Ectodermal cell (in vitro differentiated cells): ENCODE results near the gene MRPL2.
"Not testable (repeated sequence)": the region's sequence is repeated elsewhere in the genome, so short reads cannot be mapped to it uniquely, and the experiment has no call there.

Source experiments
- H3K27ac ChIP-seq: 2 replicates; pipeline ENCODE4 v1.7.0; 2013; ENCODE audit warnings: mild to moderate bottlenecking, low read depth, low read length; ENCODE audit not compliant: insufficient read depth, poor library complexity, severe bottlenecking
- H3K27me3 ChIP-seq: 2 replicates; pipeline ENCODE4 v1.7.0; 2013; ENCODE audit warnings: mild to moderate bottlenecking, low read length; ENCODE audit not compliant: insufficient read depth, control insufficient read depth, poor library complexity, severe bottlenecking
- H3K36me3 ChIP-seq: one replicate; pipeline ENCODE4 v1.7.0; 2013; ENCODE audit warnings: low read length; ENCODE audit not compliant: control insufficient read depth, insufficient read depth
- H3K4me1 ChIP-seq: one replicate; pipeline ENCODE4 v1.7.0; 2013; ENCODE audit warnings: low read length; ENCODE audit not compliant: control insufficient read depth, insufficient read depth
- H3K4me3 ChIP-seq: 2 replicates; pipeline ENCODE4 v1.7.0; 2013; ENCODE audit warnings: low read depth, low read length, control low read depth; ENCODE audit not compliant: insufficient read depth
- H3K9me3 ChIP-seq: 2 replicates; pipeline ENCODE4 v1.7.0; 2013; ENCODE audit warnings: mild to moderate bottlenecking, low read length, moderate library complexity; ENCODE audit not compliant: control insufficient read depth
- WGBS, 2 experiments: methylation state at CpG; one replicate each; pipeline ENCODE4 v1.1.7; 2013; ENCODE audit warnings: missing lambda C conversion rate in 2 of 2; 5-methylcytosine and 5-hydroxymethylcytosine counted together

MRPL2 gene

GRCh38 chr6:43082806-43083655, 23.8 kb upstream of the MRPL2 start:
- Histone ChIP-seq H3K36me3 (no peaks in the 10 kb centered on the region), H3K4me1 (peaks cover 9% of the 10 kb centered on the region), H3K4me3 (no peak overlapping the region), H3K27ac (no peak overlapping the region), H3K27me3 (no peaks in the 10 kb centered on the region), H3K9me3 (no peaks in the 10 kb centered on the region)
- 83 to 86% methylated on average over 13 of the region's 13 CpGs for WGBS, 2 experiments

GRCh38 chr6:43081922-43082321, 22.7 kb upstream of the MRPL2 start:
- peaks cover 17% of the 10 kb centered on the region for H3K4me1 ChIP-seq
- not testable (repeated sequence) for H3K27ac ChIP-seq, H3K27me3 ChIP-seq, H3K9me3 ChIP-seq, H3K36me3 ChIP-seq, H3K4me3 ChIP-seq
- 92 to 95% methylated on average over 8 to 9 of the region's 9 CpGs for WGBS, 2 experiments

- H3K27ac ChIP-seq = no peak overlapping the region
- H3K36me3 ChIP-seq = no peaks in the 10 kb centered on the region
- no peaks in the 10 kb centered on the region for H3K9me3 ChIP-seq
- no peaks in the 10 kb centered on the region for H3K27me3 ChIP-seq
- WGBS, 2 experiments = 92 to 97% methylated on average over 4 of the region's 4 CpGs
- H3K4me1 ChIP-seq = peaks cover 17% of the 10 kb centered on the region
- H3K4me3 ChIP-seq = no peak overlapping the region
Measured at GRCh38 chr6:43081043-43081442, 21.8 kb upstream of the MRPL2 start.

- 66 to 73% methylated on average over 2 of the region's 2 CpGs for WGBS, 2 experiments
Measured at GRCh38 chr6:43078691-43079090, 19.5 kb upstream of the MRPL2 start.

GRCh38 chr6:43077981-43078511, 18.8 kb upstream of the MRPL2 start:
- Histone ChIP-seq H3K27ac (no peak overlapping the region), H3K4me3 (no peak overlapping the region), H3K4me1 (peaks cover 34% of the 10 kb centered on the region), H3K36me3 (peaks cover 6% of the 10 kb centered on the region), H3K27me3 (no peaks in the 10 kb centered on the region), H3K9me3 (no peaks in the 10 kb centered on the region)
- WGBS, 2 experiments = 56 to 62% methylated on average over 6 of the region's 6 CpGs

More at GRCh38 chr6:43078691-43079090, 19.5 kb upstream of the MRPL2 start:
- H3K9me3 ChIP-seq = no peaks in the 10 kb centered on the region
- no peak overlapping the region for H3K4me3 ChIP-seq
- H3K27me3 ChIP-seq = no peaks in the 10 kb centered on the region
- H3K4me1 ChIP-seq = peaks cover 34% of the 10 kb centered on the region
- H3K27ac ChIP-seq = no peak overlapping the region
- peaks cover 3% of the 10 kb centered on the region for H3K36me3 ChIP-seq

GRCh38 chr6:43077333-43077809, 18.1 kb upstream of the MRPL2 start:
- 11 to 16% methylated on average over 8 of the region's 8 CpGs for WGBS, 2 experiments
- Histone ChIP-seq H3K27me3 (no peaks in the 10 kb centered on the region), H3K4me1 (peaks cover 34% of the 10 kb centered on the region), H3K9me3 (no peaks in the 10 kb centered on the region), H3K27ac (no peak overlapping the region), H3K4me3 (peak overlapping the region; percentile 98), H3K36me3 (peaks cover 6% of the 10 kb centered on the region)

GRCh38 chr6:43076464-43077332, 17.5 kb upstream of the MRPL2 start:
- no peaks in the 10 kb centered on the region for H3K9me3 ChIP-seq
- H3K27ac ChIP-seq = peak overlapping the region; percentile 63
- 0% methylated on average over 72 of the region's 72 CpGs for WGBS, 2 experiments
- H3K36me3 ChIP-seq = peaks cover 6% of the 10 kb centered on the region
- no peaks in the 10 kb centered on the region for H3K27me3 ChIP-seq
- peak overlapping the region; percentile 98 for H3K4me3 ChIP-seq
- H3K4me1 ChIP-seq = peaks cover 34% of the 10 kb centered on the region

- Histone ChIP-seq H3K36me3 (peaks cover 6% of the 10 kb centered on the region), H3K27me3 (no peaks in the 10 kb centered on the region), H3K4me3 (peak within 1 kb of the TSS; percentile 98), H3K9me3 (no peaks in the 10 kb centered on the region), H3K27ac (peak within 1 kb of the TSS; percentile 83), H3K4me1 (peaks cover 34% of the 10 kb centered on the region)
- WGBS, 2 experiments = 3% methylated on average over 60 of the region's 60 CpGs
Measured at GRCh38 chr6:43075670-43076463, 16.6 kb upstream of the MRPL2 start, which contains the start of gene PTK7. PTK7 (plus strand) TSS chr6:43076314; CDS start chr6:43076489, 175 bp downstream.

GRCh38 chr6:43074847-43075669, 15.8 kb upstream of the MRPL2 start:
- H3K4me3 ChIP-seq = peak overlapping the region; percentile 35
- H3K27ac ChIP-seq = peak overlapping the region; percentile 83
- no peaks in the 10 kb centered on the region for H3K9me3 ChIP-seq
- WGBS, 2 experiments = 34 to 35% methylated on average over 5 to 6 of the region's 6 CpGs
- no peaks in the 10 kb centered on the region for H3K27me3 ChIP-seq
- peaks cover 34% of the 10 kb centered on the region for H3K4me1 ChIP-seq
- peaks cover 6% of the 10 kb centered on the region for H3K36me3 ChIP-seq
